GM12878 (cell line): ENCODE results near the gene CSNK1G2. TPM values are rescaled to one million over a fixed set of nuclear protein-coding genes. Genes with fewer than 3 reads are reported as not detected.

ENCODE experiments used
- ATAC-seq: fragments of 200-7000 bp; cut with Tn5 transposase; 3 replicates; pipeline ENCODE4 v1.9.1; 2020; ENCODE audit warnings: mild to moderate bottlenecking, moderate library complexity
- BruUV-seq: library from RNA; stranded (reverse); fragments of 400-500 nt; replicated peaks from 2 replicates; lab custom pipeline; 2021; lab: Mats Ljungman, UMichigan
- CTCF ChIA-PET: fragments of 300-600 bp; sonication (Branson Sonifier 250); formaldehyde crosslinking; extraction: SDS; loops from one replicate; lab custom pipeline; 2021; ENCODE audit warnings: inconsistent platforms; lab: Yijun Ruan, JAX
- POLR2A ChIA-PET: fragments of 350-600 bp; formaldehyde crosslinking; extraction: SDS; loops from one replicate; lab custom pipeline; 2021; ENCODE audit warnings: inconsistent platforms; lab: Charles Lee
- RAD21 ChIA-PET: fragments of 300-600 bp; sonication (Branson Sonifier 250); formaldehyde crosslinking; loops from one replicate; lab custom pipeline; 2023; ENCODE audit warnings: antibody characterized with exemption; ENCODE audit not compliant: unreplicated experiment; lab: Charles Lee
- SMC1A ChIA-PET: fragments of 300-600 bp; sonication (Branson Sonifier 250); formaldehyde crosslinking; loops from one replicate; lab custom pipeline; 2023; ENCODE audit not compliant: unreplicated experiment, uncharacterized antibody; lab: Charles Lee
- DNase-seq: peaks from one replicate; pipeline ENCODE4 v3.0.0-alpha.2; 2011; ENCODE audit warnings: low read depth, low spot score
- FAIRE-seq: peaks from 3 replicates; lab custom pipeline; 2011; peaks lifted over from hg19 to GRCh38; lab: Jason Lieb, UNC
- H2AFZ ChIP-seq: 2 replicates; pipeline ENCODE4 v1.6.0; 2011; ENCODE audit warnings: low read depth, low read length, control low read depth; ENCODE audit not compliant: control insufficient read depth
- H3K27ac ChIP-seq: 2 replicates; pipeline ENCODE4 v1.5.1; 2011; ENCODE audit warnings: control low read depth; ENCODE audit not compliant: control insufficient read depth, insufficient read depth
- H3K27me3 ChIP-seq, 2 experiments: replicated peaks in 1 of 2; 2 replicates each; pipeline versions ENCODE4 v1.6.0 to v1.6.1; 2011; ENCODE audit warnings: low read length in 1 of 2; ENCODE audit not compliant: control insufficient read depth in 2 of 2, insufficient read depth in 2 of 2
- H3K36me3 ChIP-seq, 2 experiments: 2 replicates each; pipeline ENCODE4 v1.5.1; 2011; ENCODE audit warnings: low read length in 1 of 2; ENCODE audit not compliant: control insufficient read depth in 2 of 2, insufficient read depth in 2 of 2
- H3K4me1 ChIP-seq: 2 replicates; pipeline ENCODE4 v1.6.1; 2011; ENCODE audit warnings: mild to moderate bottlenecking, low read length, moderate library complexity, mixed read lengths; ENCODE audit not compliant: control insufficient read depth, insufficient read depth
- H3K4me2 ChIP-seq: 2 replicates; pipeline ENCODE4 v1.6.0; 2011; ENCODE audit warnings: control low read depth; ENCODE audit not compliant: control insufficient read depth, insufficient read depth
- H3K4me3 ChIP-seq: fragments of 200-600 bp; sonication (generic); 2 replicates; pipeline ENCODE4 v1.5.1; 2016
- H3K79me2 ChIP-seq: 2 replicates; pipeline ENCODE4 v1.6.0; 2011; ENCODE audit warnings: low read length; ENCODE audit not compliant: control insufficient read depth, insufficient read depth
- H3K9ac ChIP-seq: 2 replicates; pipeline ENCODE4 v1.8.0; 2011; ENCODE audit warnings: low read length, control low read depth, mixed read lengths; ENCODE audit not compliant: control insufficient read depth, insufficient read depth
- H3K9me3 ChIP-seq: replicated peaks from 3 replicates; pipeline ENCODE4 v1.5.1; 2011; ENCODE audit warnings: mild to moderate bottlenecking, low read length; ENCODE audit not compliant: control insufficient read depth, insufficient read depth
- H4K20me1 ChIP-seq: 2 replicates; pipeline ENCODE4 v1.6.0; 2011; ENCODE audit not compliant: control insufficient read depth, insufficient read depth
- PML ChIP-seq: IDR thresholded peaks from 2 replicates; pipeline ENCODE4 v1.6.1; 2012; ENCODE audit warnings: low read length, inconsistent platforms
- POLR2AphosphoS5 ChIP-seq: IDR thresholded peaks from 2 replicates; pipeline ENCODE4 v1.6.1; 2011; ENCODE audit warnings: mild to moderate bottlenecking, low read length, inconsistent platforms
- ZNF622 ChIP-seq: fragments of 450-650 bp; IDR thresholded peaks from 2 replicates; pipeline ENCODE4 v1.6.1; 2017; ENCODE audit warnings: mild to moderate bottlenecking, inconsistent platforms
- WGBS: methylation state at CpG from one replicate; pipeline ENCODE4 v1.1.6; 2016; ENCODE audit warnings: low lambda C conversion rate; ENCODE audit not compliant: insufficient replicate concordance, insufficient coverage; ENCODE audit errors: missing lambda C conversion rate; 5-methylcytosine and 5-hydroxymethylcytosine counted together
- in situ Hi-C: fragments of 300-500 bp; cut with MboI; formaldehyde crosslinking; loops from 9 replicates; pipeline ENCODE4 v1.14.3; 2018; ENCODE audit warnings: mixed read lengths
- intact Hi-C: fragments of 100-400 bp; cut with micrococcal nuclease; formaldehyde crosslinking; loops from one replicate; pipeline ENCODE4 v1.14.2; 2022; ENCODE audit not compliant: unreplicated experiment
- polyA plus RNA-seq, 11 experiments: library from polyadenylated mRNA; depleted of rRNA in 4 of 11; unstranded in 6 of 11; stranded (reverse) in 5 of 11; fragments of >200 nt; fragmentation: Nextera tagmentation in 4 of 11; fragmentation: Illumina TruSeq in 1 of 11; extraction: Ambion mirVana in 4 of 11; extraction: Trizol in 1 of 11; gene quantifications; 1 replicate in 1 of 11; 2 replicates in 10 of 11; pipeline versions ENCODE4 v1.2.1 to v1.2.3, GENCODE V29; 2011 to 2016; ENCODE audit warnings: inconsistent platforms in 2 of 11, missing spikeins in 2 of 11, low read depth in 1 of 11
- total RNA-seq, 4 experiments: library from RNA; depleted of rRNA in 3 of 4; stranded (reverse); fragments of >200 nt in 3 of 4; fragmentation: Illumina TruSeq in 1 of 4; extraction: Trizol in 1 of 4; gene quantifications; 2 replicates each; pipeline versions ENCODE4 v1.2.1 to v1.2.3, GENCODE V29; 2013 to 2021

Gene CSNK1G2
- total and polyA plus RNA-seq, 10 of the 15 experiments (the other 5 are each of a cell fraction or from before 2014, with no cell fraction given) = 0.64 to 109 (median 25.0) TPM

DNA sequence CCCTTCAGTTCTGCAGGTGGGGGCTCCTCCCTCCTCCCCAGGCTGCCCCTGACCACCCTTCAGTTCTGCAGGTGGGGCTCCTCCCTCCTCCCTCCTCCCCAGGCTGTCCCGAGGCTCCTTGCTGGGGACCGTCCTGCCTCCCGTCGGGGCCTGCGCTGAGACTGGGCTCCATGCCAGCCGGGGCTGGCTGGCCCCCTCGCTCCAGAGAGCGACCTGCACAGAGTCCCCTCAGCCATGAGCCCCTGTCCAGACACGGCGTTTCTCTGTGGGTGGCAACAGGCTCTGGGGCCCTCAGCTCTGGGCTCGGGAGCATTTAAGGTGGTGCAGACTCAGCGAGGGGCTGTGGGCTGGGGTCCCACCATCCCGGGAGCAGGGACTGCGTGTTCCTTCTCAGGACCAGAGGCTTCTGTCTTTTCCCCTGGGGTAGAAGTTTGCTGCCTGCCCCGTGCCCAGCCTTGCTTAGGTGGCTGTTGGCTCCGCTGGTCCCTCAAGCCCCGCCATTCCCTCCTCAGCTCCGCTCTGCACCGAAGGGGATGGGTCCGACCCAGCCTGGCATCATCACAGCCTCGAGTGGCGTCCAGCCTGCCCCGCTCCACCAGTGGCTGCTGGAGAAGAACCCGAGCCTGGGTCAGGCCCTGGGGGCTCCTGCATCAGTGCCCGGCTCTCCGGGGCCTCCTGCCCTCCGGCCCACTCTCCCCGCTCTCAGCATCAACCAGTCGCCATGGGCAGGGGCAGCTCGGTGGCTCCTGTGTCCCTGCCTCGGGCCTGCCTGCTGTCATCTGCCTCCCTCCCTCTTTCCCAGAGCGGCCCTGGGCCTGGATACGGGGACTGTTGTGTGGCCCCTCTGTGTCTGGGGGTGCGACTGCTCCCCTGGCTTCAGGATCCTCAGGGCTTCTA, 27.6 kb downstream of the CSNK1G2 start:
- no peaks in the 10 kb centered on the region for H3K9me3 ChIP-seq
- no peaks in the 10 kb centered on the region for H3K4me1 ChIP-seq
- H3K4me2 ChIP-seq = no peak overlapping the region
- no peak for DNase-seq
- H2AFZ ChIP-seq = no peak overlapping the region
- in situ Hi-C loops (no loop called here), intact Hi-C loops (no loop called here)
- no peak for FAIRE-seq
- TF ChIP-seq ZNF622 = no peak
- H3K4me3 ChIP-seq = no peak overlapping the region
- peaks cover 1% of the 10 kb centered on the region; the same call in 1 of the 2 replicates for H3K79me2 ChIP-seq
- H4K20me1 ChIP-seq = peaks cover 3% of the 10 kb centered on the region; the same call in 1 of the 2 replicates
- no peak for ATAC-seq
- 93% methylated on average over 30 of the region's 34 CpGs for WGBS
- ChIA-PET CTCF (no interaction called here), POLR2A (interaction anchor here (0.5 kb wide), 1 partner anchor 999 kb away, joined by 6 read pairs; no protein-coding TSS in a partner anchor), SMC1A (no interaction called here), RAD21 (no interaction called here)
- no TSS peak for BruUV-seq
- H3K36me3 ChIP-seq = peaks cover 5 to 9% of the 10 kb centered on the region in 2 experiments; a peak in 3 of 4 replicates
- no peak overlapping the region for H3K27ac ChIP-seq
- no peak overlapping the region for H3K9ac ChIP-seq
- no peaks in the 10 kb centered on the region; a peak in 1 of 4 replicates for H3K27me3 ChIP-seq

DNA sequence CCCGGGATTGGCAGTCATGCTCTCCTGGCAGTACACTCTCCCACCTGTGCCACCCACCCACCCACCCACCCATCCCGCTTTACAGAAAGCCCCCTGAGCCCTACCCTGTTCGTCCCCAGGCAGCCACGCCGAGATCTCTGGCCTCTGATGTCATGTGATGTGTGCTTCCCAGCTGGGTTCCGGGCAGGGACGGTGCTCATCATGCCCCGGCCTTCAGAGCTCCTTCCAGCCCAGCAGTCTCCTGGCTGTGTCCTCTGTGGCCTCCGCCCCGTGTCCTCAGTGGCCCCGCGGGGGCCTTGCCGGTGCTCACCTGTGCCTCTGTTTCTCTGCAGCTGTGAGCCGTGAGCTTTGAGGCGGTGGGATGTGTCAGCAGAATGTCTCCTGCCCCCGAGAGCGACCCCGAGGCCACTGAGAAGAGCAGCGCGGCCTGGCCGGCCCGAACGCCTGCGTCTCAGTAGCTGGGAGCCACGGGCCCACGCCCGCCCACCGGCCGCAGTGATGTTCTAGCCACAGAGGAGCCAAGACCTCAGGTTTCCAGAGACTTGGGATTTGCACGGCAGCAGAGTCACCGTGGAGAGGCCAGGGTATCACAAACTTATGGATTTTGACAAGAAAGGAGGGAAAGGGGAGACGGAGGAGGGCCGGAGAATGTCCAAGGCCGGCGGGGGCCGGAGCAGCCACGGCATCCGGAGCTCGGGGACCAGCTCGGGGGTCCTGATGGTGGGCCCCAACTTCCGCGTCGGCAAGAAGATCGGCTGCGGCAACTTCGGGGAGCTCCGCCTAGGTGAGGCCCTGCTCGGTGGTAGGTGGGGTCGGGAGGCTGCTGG, 28.4 kb downstream of the CSNK1G2 start:
- POLR2A ChIA-PET = interaction anchor here (0.5 kb wide), 1 partner anchor 1000 kb away, joined by 6 read pairs; no protein-coding TSS in a partner anchor

More for the DNA sequence above, 28.4 kb downstream of the CSNK1G2 start:
- H3K4me3 ChIP-seq = no peak overlapping the region
- H3K36me3 ChIP-seq = peaks cover 5 to 12% of the 10 kb centered on the region in 2 experiments; a peak in 3 of 4 replicates
- TF ChIP-seq POLR2AphosphoS5 (no peak), PML (no peak)
- RAD21 ChIA-PET = no interaction called here
- H3K4me1 ChIP-seq = no peaks in the 10 kb centered on the region
- no peaks in the 10 kb centered on the region; a peak in 1 of 4 replicates for H3K27me3 ChIP-seq
- SMC1A ChIA-PET = no interaction called here
- H3K79me2 ChIP-seq = peaks cover 5% of the 10 kb centered on the region
- peaks cover 3% of the 10 kb centered on the region; the same call in 1 of the 2 replicates for H4K20me1 ChIP-seq
- CTCF ChIA-PET = no interaction called here
- H3K9me3 ChIP-seq = no peaks in the 10 kb centered on the region
- no peak overlapping the region for H3K4me2 ChIP-seq
- no peak overlapping the region for H3K9ac ChIP-seq
- H2AFZ ChIP-seq = no peak overlapping the region
- in situ Hi-C loops (no loop called here), intact Hi-C loops (no loop called here)
- BruUV-seq = no TSS peak
- ATAC-seq (no peak), DNase-seq (no peak), FAIRE-seq (no peak)
- no peak overlapping the region for H3K27ac ChIP-seq
- WGBS = 94% methylated on average over 41 of the region's 49 CpGs
